Measurements from ENCODE around the gene CYRIA.

GRCh38 chr2:16664809-16665747 is 556 bp downstream of the CYRIA start:
- no peak for TF ChIP-seq CTCF (IDR thresholded peaks at IDR 0.05)
- TF ChIP-seq ZFX (IDR thresholded peaks at IDR 0.05; ENCODE audit: borderline replicate concordance): no peak

Data from 22Rv1 (cell line).